Lower lobe of right lung (tissue), 2 donors: Measurements from ENCODE around the gene PAMR1. TPM values are rescaled to one million over a fixed set of nuclear protein-coding genes. Genes with fewer than 3 reads are reported as not detected.

Source experiments
- ATAC-seq, 2 donors: fragments of 200-7000 bp; cut with Tn5 transposase; one replicate each; pipeline ENCODE4 v1.9.1; 2020 to 2022; ENCODE audit warnings: mild to moderate bottlenecking in 2 of 2, moderate library complexity in 2 of 2
- DNase-seq: peaks from one replicate; pipeline ENCODE4 v3.0.0-alpha.2; 2020
- H3K27ac ChIP-seq: fragments of 200-600 bp; one replicate; pipeline ENCODE4 v1.8.0; 2022
- H3K27me3 ChIP-seq: fragments of 200-600 bp; one replicate; pipeline ENCODE4 v1.8.0; 2022; ENCODE audit warnings: low read depth
- H3K36me3 ChIP-seq: fragments of 200-600 bp; one replicate; pipeline ENCODE4 v1.8.0; 2022; ENCODE audit warnings: mild to moderate bottlenecking
- H3K4me1 ChIP-seq: fragments of 200-600 bp; one replicate; pipeline ENCODE4 v1.8.0; 2022
- H3K4me3 ChIP-seq: fragments of 200-600 bp; one replicate; pipeline ENCODE4 v1.8.0; 2022; ENCODE audit warnings: mild to moderate bottlenecking
- H3K9me3 ChIP-seq: fragments of 200-600 bp; one replicate; pipeline ENCODE4 v1.8.0; 2022
- CTCF ChIP-seq: fragments of 200-600 bp; IDR thresholded peaks from one replicate; pipeline ENCODE4 v1.8.0; 2022; ENCODE audit warnings: antibody characterized with exemption, mild to moderate bottlenecking
- intact Hi-C: fragments of 100-400 bp; cut with DNase I; formaldehyde crosslinking; loops from one replicate; pipeline ENCODE4 v1.11.0; 2022
- total RNA-seq: library from RNA; stranded (reverse); fragmentation: NEBNext Ultra II Directional; extraction: Animal tissue kit (Norgen Biotek cat#: 25700); gene quantifications from one replicate; pipeline ENCODE4 v1.2.1, GENCODE V29; 2021
- donor health status: DM: no; HTN: yes; CAD: no; lungs with severe emphysema.

PAMR1 gene
- total RNA-seq, 1 donor from 2014 or later: 5.6 TPM

- DNase-seq: no peak
- Histone ChIP-seq H3K9me3 (no peaks in the 10 kb centered on the region), H3K36me3 (no peaks in the 10 kb centered on the region), H3K4me3 (no peak overlapping the region), H3K4me1 (no peaks in the 10 kb centered on the region), H3K27me3 (no peaks in the 10 kb centered on the region), H3K27ac (no peak overlapping the region)
- no peak for TF ChIP-seq CTCF
- intact Hi-C loops: no loop called here
- ATAC-seq: no peak
These were observed 29.0 kb downstream of the PAMR1 start for GRCh38 chr11:35496416-35496815.

- intact Hi-C loops: no loop called here
- TF ChIP-seq CTCF: no peak
- ATAC-seq (no peak), DNase-seq (no peak)
- no peaks in the 10 kb centered on the region for H3K4me1 ChIP-seq
- H3K36me3 ChIP-seq: no peaks in the 10 kb centered on the region
- H3K4me3 ChIP-seq: no peak overlapping the region
- H3K27me3 ChIP-seq: no peaks in the 10 kb centered on the region
- no peaks in the 10 kb centered on the region for H3K9me3 ChIP-seq
- H3K27ac ChIP-seq: no peak overlapping the region
These were observed 30.4 kb downstream of the PAMR1 start for GRCh38 chr11:35494957-35495490.

- H3K9me3 ChIP-seq: no peaks in the 10 kb centered on the region
- DNase-seq (no peak), ATAC-seq (no peak)
- H3K36me3 ChIP-seq: no peaks in the 10 kb centered on the region
- H3K4me1 ChIP-seq: no peaks in the 10 kb centered on the region
- no peaks in the 10 kb centered on the region for H3K27me3 ChIP-seq
- TF ChIP-seq CTCF: no peak
- no peak overlapping the region for H3K27ac ChIP-seq
- H3K4me3 ChIP-seq: no peak overlapping the region
- intact Hi-C loops: no loop called here
These were observed 34.1 kb downstream of the PAMR1 start for GRCh38 chr11:35491231-35491871.

- intact Hi-C loops: no loop called here
- peaks cover 4% of the 10 kb centered on the region for H3K9me3 ChIP-seq
- no peak overlapping the region for H3K4me3 ChIP-seq
- ATAC-seq (no peak), DNase-seq (no peak)
- H3K4me1 ChIP-seq: no peaks in the 10 kb centered on the region
- no peaks in the 10 kb centered on the region for H3K27me3 ChIP-seq
- H3K27ac ChIP-seq: no peak overlapping the region
- TF ChIP-seq CTCF: no peak
- no peaks in the 10 kb centered on the region for H3K36me3 ChIP-seq
These were observed 37.3 kb downstream of the PAMR1 start for GRCh38 chr11:35488117-35488516.

- H3K36me3 ChIP-seq: no peaks in the 10 kb centered on the region
- intact Hi-C loops: no loop called here
- no peaks in the 10 kb centered on the region for H3K27me3 ChIP-seq
- no peak overlapping the region for H3K4me3 ChIP-seq
- ATAC-seq (peak in 1 of 2 donors; percentile 27), DNase-seq (no peak)
- H3K9me3 ChIP-seq: peaks cover 6% of the 10 kb centered on the region
- TF ChIP-seq CTCF: peak; percentile 38
- no peak overlapping the region for H3K27ac ChIP-seq
- no peaks in the 10 kb centered on the region for H3K4me1 ChIP-seq
These were observed 37.8 kb downstream of the PAMR1 start for GRCh38 chr11:35487532-35488078.
